Stimulated activated CD4-positive, alpha-beta T cell treated with anti-CD3 and anti-CD28 coated beads, TNF-alpha, amount 100 ng/mL, for 1 hour (primary cell): ENCODE results near the gene RPTOR.
"Not testable (repeated sequence)": the region's sequence is repeated elsewhere in the genome, so short reads cannot be mapped to it uniquely, and the experiment has no call there.

Experiments used
- DNase-seq, 3 donors: peaks; one replicate each; pipeline ENCODE4 v3.0.0-alpha.2; 2020; ENCODE audit warnings: low read depth in 3 of 3, low spot score in 1 of 3

The RPTOR gene

GRCh38 chr17:80794281-80795089 lies 249.8 kb downstream of the RPTOR start:
- no peak for DNase-seq

DNA sequence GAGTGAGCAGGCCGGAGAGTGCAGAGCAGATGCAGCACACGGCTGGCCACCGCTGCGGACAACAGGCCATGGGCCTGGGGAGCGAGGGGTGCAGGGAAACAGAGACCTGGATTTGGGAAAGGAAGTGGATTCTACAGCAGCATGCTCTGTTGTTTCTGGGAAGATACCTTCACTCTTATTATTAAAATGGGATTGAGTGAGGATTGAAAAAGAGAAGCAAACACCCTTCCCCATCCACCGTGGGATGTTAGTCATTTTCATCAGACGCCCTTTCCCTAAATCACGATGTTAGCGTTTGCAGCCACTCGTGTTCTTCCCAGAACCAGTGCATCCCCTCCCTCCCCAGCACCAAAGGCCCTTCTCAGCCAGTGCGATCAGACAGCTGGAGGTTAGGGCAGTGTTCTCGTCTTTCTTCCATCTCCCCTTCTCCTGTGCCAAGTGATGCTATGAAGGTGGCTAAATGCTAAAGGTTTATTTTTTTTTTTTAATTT lies 250.5 kb downstream of the RPTOR start:
- DNase-seq: no peak

GRCh38 chr17:80795754-80796153 lies 251.1 kb downstream of the RPTOR start:
- no peak for DNase-seq

DNA sequence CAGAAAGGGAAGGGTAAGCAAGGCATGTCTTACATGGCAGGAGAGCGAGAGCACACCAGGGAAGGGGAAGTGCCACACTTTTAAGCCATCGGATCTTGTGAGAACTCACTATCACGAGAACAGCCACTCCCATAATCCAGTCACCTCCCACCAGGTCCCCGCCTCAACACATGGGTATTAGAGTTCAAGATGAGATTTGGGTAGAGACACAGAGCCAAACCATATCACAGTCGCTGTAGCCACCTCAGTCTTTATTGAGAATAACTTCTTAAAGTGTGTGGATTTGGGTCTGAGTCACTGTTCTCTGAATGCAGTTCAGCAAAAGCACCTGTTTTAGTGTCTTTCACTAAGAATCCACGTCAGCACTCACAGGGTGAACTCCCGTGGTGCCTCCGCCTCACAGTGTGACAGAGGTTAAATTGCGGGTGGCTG lies 251.8 kb downstream of the RPTOR start:
- DNase-seq: no peak

DNA sequence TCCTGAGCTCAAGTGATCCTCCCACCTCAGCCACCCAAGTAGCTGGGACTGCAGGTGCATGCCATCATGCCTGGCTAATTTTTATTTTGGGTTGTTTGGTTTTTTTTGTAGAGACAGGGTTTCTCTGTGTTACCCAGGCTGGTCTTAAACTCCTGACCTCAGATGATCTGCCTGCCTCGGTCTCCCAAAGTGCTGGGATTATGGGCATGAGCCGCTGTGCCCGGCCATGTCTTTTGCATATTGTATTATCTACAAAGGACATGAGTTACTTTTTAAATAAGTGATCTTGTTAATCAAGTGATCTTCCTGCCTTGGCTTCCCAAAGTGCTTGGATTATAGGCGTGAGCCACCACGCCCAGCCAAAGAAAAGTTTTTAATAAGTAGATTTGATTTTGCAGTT lies 252.6 kb downstream of the RPTOR start:
- DNase-seq: not testable (repeated sequence)

DNA sequence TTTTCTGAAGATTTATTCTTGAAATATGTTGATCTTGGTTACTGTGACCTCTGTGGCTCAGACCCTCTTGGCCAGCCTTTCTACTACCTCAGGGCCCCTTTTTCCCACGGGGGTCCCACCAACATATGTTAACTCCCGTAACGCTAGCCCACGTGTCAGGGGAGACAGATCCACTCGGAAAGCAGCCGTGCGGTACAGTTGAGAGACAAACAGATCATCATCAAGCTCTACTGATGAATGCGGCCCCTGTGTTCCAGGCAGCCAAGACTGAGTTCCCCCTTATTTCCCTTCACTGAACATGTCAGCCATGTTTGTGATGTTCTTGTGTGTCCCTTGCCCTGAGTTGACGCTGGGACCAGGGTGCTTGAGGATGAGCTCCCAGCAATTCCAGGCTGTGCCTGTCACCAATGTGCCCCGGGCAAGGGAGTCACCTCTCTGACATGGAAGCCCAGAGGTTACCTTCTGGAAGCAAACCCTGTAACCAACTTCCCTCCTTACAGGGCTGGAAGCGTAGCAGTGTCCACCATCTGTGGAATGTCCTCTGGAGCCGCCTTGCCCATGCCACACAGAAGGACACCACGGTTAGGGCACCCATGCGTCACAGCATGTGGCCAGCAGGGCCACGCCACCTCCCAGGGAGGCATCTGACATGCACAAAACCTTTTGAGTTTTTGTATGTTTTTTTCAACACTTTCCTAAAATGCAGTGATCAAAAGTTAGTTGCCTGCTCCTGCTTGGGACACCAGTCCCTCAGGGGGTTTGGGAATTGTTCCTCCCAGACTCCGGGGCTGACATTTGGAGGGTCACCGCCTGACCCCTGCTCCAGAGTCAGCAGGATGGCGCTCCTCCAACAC lies 253.3 kb downstream of the RPTOR start:
- no peak for DNase-seq

DNA sequence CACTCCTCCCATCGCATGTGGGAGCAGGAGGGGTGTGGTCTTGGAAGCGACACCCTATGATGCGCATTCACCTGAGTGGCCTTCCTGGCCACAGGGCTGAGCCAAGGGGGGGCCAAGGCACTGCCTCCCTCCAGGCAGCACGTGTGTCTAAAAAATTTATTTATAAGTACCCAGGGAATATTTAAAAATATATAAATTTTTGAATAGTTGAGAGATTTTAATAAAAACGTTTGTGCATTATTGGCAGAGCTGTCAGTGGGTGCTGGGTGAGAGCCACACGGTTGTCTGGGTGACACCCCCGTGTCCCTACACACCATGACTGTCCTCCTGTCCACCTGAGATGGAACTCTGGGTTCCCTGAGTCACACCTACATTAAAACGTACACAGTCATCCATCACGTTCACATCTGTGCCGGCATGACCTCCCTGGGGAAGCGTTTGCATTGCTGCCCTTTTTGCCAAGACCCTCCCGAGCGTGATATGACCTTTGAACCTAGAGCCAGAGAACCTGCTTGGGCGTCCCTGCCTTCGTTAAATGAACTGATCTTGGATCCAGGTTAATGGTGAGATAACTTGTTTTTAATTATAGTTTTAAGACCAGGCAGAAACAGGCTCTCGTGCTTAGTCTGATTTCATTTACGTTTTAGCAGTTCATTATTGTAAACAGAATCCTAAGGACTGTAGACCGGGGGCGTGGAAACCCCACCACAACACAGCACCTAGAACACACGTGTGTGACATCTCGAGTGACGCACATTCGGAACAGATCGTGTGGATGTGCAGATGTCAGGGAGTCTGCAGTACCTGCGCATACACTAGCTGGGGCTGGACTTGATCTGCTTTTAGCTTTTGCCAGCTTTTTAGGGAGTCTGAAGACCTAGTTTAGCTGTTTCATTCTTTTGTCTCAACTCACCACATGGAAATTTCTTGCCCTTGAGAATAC lies 254.2 kb downstream of the RPTOR start:
- DNase-seq: no peak

GRCh38 chr17:80799538-80800480 lies 255.2 kb downstream of the RPTOR start:
- DNase-seq: no peak

DNA sequence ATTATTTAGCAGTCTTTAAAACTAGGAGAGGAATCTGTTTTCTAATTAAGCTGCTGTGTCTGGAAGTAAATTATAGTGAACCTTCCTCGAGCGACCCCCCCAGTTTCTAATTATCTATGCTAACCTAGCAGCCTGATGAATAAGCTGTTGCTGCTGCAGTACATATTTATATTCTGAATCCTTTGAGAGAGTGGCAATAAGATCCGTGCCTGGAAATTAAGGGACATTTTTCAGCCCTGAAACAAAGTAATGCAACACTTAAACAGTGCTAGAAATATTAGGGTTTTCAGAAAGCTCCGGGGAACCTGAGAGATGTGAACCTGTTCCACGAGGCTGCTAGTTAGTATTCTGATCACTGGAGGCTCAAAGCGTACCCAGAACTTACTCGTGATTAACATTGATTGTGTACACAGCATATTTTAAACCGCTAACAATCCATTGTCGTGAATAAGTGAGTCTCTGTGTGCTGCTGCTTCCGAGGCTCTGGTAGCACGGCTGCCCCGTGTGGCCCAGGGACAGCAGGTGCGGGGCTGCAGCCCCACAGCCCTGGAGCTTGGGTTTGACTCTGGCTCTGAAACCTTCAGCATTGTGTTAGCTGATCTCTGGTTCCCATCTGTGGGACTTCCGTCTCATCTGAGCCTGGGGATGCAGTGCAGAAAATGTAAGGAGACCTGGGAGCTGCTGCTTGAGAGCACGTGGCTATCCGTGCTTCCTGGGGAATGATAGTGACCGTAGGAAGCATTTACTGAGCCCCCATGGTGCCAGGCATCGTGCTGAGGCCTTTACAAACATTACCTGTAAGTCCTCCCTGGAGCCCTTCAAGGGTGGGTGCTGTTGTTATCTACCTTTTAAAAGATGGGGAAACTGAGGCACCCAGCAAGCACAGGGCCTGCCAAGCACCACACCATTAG lies 256.1 kb downstream of the RPTOR start:
- no peak for DNase-seq

DNA sequence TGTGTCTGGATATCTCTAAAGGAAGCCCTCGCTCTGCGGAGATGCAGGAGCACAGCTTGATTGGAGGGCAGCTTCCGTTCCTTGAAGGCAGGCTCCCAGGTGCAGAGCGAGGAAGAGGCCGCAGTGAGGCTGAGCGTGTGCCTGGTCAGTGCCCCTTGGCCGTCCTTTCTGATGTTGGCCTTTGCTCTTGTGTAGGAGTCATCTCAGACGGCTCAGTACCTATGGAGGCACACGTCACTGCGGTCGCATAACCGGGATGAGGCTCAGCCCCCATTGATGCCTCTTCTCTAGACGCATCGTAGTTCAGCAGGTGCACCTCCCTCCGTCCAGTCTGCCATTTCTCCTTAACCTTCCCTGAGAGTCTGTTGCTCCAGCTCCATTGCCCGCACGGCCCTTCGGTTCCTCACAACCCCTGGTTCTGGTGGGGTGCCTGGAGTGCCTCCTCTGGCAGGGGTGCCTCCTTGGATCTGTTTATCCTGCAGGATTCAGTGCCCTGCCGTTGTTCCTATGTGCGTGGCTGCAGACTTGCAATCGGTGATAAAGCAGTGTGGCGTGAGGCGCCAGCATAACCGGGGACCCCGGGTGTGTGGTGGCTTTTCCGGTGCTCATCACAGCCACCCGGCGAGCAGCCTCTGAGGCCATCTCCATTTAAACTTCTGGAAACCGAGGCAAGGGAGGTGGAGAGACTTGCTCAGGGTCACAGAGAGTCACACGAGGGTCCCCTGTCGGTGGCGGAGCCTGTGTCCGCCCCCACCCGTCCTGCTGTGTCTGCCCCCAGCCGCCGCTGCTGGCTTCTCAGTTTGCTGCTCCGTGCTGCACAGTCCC lies 258.2 kb downstream of the RPTOR start:
- no peak for DNase-seq

- no peak for DNase-seq
These were observed 259.1 kb downstream of the RPTOR start for GRCh38 chr17:80803451-80804428.

DNA sequence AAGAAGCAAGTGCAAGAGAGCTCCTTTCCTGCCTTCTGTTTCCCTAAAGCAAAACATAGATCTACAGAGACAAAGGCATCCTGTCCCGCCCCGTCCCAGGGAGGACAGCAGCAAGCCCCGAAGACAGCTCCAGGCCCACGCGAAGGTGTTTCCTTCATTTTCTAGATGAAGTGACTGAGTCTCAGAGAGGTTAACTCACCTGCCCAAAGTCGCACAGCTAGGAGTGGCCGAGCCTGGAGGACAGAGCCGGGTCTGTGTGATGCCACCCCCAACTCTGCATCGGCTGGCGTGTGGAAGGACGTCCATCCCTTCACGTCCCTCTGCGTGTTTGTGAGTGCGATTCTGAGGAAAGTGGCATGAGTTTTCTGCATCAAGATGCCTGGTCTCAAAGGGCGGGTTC lies 259.8 kb downstream of the RPTOR start:
- DNase-seq: no peak

DNA sequence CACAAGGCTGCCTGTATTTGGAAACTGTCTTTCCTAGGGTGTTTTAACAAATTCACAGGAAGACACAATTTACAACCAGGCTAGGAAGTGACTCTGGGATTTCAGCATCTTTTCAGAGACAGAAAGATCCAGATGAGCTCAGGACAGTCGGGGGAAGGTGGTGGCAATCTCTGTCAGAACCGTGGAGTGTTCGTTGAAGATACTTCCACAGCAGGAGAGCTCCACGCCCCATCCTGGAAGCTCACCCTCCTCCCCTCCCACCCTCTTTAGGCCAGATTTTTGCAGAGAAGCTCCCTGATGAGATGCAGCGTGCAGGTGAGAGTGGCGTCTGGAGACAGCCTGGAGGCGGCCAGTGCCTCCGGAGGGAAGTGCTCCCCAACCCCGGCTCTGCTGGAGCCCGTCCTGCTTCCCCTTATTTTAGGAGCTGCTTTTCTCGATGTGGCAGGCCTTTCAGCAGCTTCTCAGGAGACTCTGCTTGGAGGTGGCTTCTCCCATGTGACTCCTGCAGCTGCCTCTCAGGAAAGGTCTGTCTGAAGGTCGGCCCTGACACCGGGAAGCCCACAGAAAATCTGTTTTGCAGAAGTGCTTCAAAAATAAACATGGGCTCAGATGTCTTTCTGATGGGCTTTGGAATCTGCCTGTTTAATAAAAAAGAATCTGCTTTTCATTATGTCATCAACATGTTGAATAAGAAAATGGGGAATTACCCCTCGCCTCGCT lies 260.6 kb downstream of the RPTOR start:
- DNase-seq: no peak

GRCh38 chr17:80807014-80807413 lies 262.4 kb downstream of the RPTOR start:
- DNase-seq: no peak

DNA sequence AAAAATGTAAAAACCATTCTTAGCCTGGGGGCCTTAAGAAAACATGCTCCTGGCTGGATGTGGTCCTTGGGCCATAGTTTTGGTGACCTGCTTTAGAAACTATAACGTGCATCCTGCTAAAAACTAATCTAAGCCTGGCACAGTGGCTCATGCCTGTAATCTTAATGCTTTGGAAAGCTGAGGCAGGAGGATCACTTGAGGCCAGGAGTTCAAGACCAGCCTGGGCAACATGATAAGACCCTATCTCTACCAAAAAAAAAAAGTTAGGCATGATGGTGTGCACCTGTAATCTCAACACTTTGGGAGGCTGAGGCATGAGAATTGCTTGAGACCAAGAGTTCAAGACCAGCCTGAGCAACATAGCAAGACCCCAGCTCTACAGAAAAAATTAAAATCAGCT lies 263.2 kb downstream of the RPTOR start:
- no peak for DNase-seq
